ENCODE measurements around the gene PCDH9.

PCDH9 gene, protein sequence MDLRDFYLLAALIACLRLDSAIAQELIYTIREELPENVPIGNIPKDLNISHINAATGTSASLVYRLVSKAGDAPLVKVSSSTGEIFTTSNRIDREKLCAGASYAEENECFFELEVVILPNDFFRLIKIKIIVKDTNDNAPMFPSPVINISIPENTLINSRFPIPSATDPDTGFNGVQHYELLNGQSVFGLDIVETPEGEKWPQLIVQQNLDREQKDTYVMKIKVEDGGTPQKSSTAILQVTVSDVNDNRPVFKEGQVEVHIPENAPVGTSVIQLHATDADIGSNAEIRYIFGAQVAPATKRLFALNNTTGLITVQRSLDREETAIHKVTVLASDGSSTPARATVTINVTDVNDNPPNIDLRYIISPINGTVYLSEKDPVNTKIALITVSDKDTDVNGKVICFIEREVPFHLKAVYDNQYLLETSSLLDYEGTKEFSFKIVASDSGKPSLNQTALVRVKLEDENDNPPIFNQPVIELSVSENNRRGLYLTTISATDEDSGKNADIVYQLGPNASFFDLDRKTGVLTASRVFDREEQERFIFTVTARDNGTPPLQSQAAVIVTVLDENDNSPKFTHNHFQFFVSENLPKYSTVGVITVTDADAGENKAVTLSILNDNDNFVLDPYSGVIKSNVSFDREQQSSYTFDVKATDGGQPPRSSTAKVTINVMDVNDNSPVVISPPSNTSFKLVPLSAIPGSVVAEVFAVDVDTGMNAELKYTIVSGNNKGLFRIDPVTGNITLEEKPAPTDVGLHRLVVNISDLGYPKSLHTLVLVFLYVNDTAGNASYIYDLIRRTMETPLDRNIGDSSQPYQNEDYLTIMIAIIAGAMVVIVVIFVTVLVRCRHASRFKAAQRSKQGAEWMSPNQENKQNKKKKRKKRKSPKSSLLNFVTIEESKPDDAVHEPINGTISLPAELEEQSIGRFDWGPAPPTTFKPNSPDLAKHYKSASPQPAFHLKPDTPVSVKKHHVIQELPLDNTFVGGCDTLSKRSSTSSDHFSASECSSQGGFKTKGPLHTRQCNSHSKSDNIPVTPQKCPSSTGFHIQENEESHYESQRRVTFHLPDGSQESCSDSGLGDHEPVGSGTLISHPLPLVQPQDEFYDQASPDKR (N-terminal part only)

DNA sequence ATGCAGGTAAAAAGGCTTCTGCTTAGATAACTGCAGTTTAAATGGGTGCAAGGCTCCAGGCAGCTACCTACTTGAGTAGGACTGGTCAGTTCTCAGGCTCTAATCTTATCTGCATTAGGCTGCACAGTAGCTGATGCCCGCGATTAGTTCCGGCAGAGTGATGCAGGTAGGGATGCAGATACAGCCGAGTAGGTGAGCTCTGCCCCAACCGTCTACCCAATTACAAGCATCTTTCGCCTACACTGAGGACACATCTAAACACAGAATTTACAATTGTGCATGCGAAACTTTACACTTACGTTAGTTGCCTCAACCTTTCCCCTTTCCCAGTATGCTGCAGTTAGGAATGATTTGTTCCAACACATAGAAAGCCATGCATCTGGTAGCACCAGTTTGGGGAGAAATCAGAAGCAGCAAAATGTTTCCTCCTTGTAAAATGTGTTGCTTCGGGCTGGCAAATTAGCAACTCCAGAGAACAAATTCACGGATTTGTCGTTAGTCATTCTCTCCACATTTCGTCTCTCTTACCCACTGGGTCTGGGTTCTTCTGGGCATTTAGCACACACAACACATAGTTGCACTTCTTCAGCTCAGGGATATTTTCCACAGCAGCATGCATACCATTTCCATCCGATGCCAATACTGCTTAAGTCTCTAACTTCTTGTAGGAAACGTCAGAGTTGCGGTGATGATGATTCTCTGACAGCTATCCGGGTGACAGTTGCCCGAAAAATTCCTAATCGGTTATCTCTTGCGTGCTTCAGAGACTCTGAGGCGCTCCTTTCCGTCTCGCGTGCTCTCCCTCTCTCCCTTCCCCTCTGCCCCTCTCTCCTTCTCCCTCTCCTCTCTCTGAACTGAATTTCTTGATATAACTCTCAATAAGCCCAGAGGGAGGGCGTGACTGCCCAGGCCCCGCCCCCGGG lies at the start of gene PCDH9:
TSS of gene PCDH9 (minus strand) at position 856 of the 923 bp plus-strand sequence. CDS start 1,896 bp downstream, outside the sequence.
- DNase-seq (ENCODE audit: low spot score): no peak

DNA sequence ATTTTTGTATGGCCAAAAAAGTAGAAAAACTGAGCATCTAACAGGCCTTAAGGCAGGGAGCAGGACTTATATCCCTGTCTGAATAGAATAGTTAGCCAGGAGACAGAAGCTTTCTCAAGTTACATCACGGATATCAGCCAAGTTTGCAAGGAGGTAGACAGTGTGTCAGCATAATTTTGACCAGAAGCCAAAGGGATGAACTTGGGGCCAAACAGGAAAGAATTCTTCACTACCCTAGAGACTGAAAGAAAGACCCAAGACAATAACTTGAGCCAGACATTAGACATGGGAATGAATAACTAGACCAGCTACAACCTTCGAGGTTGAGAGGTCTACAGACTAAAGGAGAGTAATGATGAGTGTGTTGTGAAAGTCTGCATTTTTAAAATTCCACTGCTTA lies 48.1 kb upstream of the PCDH9 start:
- no peak for DNase-seq (ENCODE audit: low spot score)

DNA sequence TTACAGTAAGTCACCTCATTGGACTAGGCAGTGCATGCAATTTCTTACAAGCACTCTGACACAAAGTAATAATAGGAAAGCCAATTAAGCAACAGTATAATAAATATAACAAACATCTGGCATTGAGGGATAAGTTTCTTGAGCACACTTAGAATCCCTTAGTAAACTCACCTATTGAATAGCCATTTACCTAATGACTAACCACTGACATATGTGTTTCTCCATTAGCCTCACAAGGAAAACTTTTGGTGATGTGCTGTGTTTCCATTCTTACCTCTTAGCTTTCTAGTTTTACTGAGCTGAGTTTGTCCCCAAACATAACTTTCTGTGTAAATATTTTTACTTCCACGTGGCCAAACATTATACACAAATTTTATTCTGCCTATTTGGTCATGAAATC lies 47.4 kb upstream of the PCDH9 start:
- no peak for DNase-seq (ENCODE audit: low spot score)

DNA sequence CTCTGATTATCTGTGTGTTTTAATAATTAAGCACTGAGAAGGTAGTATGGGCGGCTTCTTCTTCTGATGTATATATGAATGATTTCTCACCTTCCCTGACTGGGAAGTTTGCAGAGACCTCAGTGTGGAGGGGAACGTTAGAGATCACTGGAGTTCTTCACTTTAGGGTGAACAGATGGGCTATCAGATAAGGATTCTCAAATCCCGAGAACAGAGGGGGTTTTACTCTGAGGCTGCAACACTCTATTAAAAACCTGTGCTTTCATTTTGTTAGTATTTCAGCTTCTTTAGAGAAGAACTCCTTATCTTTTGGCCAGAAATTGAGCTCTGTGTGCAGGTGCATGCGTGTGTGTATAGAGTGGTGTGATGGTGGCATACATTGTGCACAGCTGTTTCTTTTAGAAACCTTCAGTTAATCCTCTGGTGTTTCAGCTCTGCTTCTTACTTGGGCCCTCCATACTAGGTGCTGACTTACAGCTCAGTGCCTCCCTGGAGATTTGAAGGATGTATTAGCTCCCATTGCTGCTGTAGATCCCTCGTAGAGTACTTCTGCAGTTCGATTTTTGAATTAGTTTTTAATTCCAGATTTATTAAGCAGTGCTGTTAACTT lies 45.3 kb upstream of the PCDH9 start:
- no peak for DNase-seq (ENCODE audit: low spot score)

DNA sequence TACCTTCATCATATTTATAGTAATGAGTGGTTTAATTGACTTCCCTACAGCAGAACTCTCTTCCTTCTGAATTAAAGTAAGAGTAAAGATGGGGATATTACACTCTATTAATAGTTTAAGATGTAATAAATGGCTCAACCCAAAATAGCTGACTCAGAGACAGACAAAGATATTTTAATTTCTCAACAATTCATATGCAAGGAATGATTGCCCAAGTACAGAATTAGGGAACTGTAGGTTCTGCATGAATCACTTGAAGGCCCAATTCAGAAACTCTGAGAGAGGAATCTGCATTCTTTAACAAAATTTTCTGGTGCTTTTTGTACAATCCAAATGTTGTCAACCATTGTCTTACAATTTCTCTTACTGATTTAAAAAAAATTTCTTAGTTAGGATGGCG lies 42.9 kb upstream of the PCDH9 start:
- DNase-seq (ENCODE audit: low spot score): no peak

DNA sequence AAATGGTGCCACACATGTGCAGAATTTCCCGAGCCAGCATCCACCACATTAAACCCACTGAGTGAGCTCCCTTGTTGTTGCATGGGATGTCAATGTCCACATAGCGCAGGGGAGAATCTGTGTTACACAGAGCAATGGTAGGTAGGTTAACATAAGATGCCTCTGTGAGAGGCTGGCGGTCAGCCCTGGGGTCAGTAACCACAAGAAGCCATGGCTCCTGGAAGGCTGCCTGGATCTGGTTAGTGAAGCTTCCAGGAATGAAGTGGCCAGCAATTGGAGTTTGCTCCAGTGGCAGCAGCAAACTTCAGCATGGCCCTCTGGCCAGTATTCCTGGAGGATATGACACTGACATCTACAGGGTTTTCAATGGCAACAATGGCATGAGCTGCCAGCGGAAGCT lies 37.0 kb upstream of the PCDH9 start:
- no peak for DNase-seq (ENCODE audit: low spot score)

DNA sequence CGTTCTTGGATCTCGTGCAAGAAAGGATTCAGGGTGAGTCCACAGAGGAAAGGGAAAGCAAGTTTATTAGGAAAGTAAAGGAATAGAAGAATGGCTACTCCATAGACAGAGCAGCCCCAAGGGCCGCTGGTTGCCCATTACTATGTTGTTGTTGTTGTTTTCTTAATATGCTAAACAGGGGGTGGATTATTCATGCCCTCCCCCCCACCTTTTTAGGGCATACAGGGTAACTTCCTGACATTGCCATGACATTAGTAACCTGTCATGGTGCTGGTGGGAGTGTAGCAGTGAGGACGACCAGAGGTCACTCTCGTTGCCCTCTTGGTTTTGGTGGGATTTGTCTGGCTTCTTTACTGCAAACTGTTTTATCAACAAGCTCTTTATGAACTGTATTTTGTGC lies 29.1 kb upstream of the PCDH9 start:
- DNase-seq (ENCODE audit: low spot score): no peak

DNA sequence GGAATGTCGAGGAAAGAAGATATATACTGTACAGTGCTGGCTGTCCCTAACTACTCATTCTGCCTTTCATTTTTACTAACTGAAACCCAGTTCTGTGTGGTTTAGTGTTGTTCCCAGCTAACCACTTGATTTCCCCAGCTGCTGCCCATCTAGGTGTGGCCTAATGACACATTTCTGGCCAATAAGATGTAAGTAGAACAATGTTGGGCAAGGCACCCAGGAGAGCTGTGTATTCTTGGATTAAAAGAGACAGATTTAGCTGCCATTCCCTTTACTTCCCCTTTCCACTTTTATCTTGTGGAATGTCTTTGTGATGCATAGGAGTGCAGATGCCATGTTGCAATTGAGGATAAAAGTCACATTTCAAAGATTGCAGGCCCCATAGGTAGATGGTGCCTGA lies 28.3 kb upstream of the PCDH9 start:
- no peak for DNase-seq (ENCODE audit: low spot score)

DNA sequence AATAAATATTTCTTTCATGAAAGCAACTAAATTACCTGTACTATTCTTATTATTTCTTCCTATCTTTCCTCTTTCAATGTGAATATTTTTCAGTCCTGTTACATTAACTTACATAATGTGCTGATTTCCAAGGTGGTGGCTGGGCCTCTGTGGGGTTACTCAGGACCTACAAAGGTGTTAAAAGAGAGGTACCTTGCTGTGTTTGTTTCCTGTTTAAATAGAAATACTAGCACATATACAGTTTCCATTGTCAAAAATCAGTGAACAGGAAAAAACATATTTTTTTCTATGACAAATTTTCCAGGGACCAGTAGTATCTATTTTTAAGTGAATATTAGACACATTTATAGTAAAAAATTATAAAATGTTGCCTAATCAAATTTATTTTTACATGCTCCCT lies 8.7 kb upstream of the PCDH9 start:
- no peak for DNase-seq (ENCODE audit: low spot score)

DNA sequence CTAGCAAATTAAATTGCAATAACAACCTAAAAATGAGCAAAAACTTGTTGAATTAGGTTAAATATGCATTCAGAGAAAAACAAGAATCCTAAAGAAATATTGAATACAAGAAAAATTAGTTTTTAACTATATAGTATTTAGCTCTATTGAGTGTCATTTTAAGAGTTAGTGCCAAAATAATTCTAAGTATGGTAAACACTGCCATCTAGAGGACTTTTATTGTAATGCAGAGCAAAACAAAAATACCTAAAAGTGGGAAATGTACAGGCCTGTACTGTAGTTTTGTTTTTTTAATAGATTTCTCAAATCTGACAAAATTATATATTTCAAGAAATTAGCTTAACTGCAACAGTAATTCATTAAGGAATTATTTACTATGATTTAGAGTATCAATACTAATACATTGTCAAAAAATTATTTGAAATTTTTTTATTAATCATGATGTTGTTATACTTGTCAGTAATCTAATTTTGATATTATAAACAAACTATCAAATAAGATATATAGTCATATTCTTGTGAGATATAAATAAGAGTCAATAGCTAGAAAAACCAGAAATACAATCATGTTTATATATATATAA lies 8.2 kb upstream of the PCDH9 start:
- DNase-seq (ENCODE audit: low spot score): peak; percentile 50

DNA sequence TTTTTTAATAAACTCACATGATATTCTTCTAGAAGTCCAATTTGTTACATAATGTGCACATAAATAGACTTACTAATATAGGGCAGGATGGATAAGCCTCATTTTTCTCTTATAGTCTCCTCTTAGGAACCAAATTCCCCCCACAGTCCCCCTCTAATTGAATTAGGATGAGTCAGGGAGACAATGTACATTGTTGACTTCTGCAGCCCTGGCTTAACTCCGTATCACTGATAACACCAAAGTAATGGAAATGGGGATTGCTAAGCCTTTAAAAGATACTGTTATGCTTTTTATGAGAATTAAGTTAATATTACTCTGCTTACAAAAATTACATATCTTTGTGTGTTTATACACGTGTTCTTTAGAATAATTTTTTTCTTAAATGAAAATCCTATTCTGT lies 5.1 kb upstream of the PCDH9 start:
- DNase-seq (ENCODE audit: low spot score): no peak

DNA sequence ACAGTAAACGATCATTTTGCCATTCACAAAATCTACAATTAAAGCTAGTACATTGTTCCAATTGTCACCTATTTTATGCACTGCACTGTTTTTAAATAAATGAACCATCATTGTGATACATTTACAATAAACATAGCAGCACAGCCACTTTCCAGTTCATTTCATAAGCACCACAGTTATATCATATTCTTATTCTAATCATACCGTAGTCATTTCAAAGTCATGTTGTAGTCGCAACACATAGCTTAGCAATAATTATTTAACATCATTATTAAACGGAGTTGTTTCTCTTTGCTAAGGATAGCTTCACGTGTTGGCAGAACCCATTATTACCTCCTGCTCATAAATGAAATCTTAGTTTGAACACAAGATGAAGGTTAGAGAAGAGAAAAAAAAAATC lies 2.2 kb upstream of the PCDH9 start:
- DNase-seq (ENCODE audit: low spot score): no peak

DNA sequence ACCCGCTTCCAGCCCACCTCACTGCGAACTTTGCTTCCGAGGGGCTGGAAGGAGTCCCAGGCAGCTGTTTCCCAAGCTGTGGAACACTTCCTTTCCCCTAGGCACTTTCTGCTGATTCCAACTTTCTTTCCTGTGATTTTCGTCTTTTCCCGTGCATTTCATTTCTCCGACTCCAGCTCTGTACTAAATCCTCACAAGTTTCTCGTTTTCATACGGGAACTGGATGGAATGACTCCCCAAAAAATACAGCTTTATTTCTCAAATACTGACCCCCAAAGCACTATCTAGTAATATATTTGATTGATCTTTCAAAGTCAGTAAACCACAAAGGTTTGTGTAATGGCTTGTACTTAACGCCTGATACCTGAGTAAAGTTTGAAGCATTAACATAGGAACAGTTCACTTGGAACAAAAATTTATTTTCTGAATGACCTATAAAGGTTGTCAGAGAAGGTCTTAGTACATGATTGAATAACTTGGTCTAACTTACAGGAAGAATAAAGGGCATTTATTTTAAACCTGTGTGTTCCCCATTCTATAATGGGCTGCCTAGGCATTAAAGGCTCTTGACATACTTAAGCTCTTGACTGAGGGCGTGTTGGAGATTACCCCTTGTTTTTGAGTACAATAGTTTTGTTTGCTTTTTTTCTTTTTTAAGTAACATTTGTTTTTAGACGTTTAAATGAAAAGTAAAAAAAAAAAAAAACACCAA lies 1.3 kb upstream of the PCDH9 start:
- no peak for DNase-seq (ENCODE audit: low spot score)

DNA sequence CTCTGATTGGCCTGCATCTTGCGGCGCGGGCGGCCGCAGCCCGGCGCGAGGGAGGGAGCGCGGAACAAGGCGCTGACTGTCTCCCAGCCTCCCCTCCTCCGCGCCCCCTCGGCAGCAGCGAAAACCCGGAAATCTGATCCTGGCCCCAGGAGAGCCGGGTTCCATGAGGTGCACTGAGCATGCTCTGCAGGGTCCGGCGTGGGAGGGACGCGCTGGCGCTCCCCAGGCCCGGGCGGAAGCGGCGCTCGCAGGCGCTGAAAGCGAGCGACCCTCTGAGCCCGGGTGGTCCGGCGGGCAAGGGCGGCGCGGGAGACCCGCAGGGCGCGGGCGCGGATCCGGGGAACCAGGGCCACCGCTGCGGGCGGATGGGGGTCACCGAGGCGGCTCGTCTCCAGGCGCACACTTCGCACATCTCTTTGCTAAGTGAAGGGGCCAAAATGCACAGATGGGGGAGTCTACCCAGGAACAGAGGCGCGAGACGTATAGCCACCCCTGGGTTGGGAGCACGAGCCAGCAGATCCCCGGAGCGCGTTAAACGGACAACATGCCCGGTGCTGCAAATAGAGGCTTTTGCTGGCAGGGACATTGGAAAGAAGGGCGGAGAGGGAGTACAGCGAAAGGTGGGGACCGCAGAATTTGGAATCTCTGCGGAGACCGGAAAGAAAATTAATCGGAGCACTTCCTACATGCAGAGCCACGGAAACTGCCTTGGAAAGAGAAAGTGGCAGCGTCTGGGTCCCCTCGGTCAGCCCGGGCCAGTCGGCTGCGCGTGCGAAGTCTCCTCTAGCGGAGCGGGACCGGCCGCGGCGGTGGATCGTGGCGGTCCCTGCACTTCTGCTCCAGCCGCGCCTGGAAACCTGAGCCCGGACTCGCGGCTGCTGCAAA lies 510 bp upstream of the PCDH9 start:
- DNase-seq (ENCODE audit: low spot score): peak; percentile 75

DNA sequence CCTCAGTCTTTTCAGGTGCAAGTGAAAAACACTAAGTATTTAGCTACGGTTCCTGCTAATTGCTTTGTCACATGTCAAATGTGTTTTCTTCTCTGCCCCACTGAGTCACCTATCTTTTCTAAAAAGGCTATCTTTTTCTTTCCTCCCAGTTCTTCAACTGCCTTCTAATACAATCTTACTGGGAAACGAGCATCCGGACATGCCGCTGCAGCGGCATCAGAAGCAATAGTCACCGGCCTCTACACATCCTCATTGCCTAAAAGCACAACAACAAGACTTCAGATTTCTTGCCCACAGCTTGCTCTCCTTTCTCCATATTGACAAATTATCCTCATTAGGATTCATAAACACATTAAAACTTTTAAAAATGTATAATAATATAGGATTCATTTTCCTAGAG lies 1.2 kb downstream of the PCDH9 start:
- DNase-seq (ENCODE audit: low spot score): no peak

DNA sequence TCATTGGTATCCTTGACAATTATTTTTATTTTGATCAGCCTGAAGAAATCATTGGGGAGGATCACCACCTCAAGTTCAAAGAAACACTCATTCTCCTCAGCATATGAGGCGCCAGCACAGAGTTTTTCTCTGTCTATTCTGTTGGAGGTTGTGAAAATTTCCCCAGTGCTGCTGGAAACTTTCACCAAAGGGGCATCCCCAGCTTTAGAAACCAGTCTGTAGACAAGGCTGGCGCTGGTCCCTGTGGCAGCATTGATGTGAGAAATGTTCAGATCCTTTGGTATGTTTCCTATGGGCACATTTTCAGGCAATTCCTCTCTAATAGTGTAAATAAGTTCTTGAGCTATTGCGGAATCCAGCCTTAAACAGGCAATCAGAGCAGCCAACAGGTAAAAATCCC lies 2.1 kb downstream of the PCDH9 start:
- DNase-seq (ENCODE audit: low spot score): no peak

DNA sequence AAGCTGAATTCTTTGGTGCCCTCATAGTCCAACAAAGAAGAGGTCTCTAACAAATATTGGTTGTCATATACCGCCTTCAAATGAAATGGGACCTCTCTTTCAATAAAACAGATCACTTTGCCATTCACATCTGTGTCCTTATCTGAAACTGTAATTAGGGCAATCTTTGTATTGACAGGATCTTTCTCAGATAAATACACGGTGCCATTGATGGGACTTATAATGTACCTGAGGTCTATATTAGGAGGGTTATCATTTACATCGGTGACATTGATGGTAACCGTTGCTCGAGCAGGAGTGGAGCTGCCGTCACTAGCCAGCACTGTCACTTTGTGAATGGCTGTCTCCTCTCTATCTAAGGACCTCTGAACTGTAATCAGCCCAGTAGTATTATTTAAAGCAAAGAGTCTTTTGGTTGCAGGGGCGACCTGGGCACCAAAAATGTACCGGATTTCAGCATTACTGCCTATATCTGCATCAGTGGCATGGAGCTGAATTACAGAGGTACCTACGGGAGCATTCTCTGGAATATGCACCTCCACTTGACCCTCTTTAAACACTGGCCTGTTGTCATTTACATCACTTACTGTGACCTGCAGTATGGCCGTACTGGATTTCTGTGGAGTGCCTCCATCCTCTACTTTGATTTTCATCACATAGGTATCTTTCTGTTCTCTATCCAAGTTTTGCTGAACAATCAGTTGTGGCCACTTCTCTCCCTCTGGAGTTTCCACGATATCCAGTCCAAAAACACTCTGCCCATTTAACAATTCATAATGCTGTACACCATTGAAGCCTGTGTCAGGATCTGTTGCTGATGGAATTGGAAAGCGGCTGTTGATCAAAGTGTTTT lies 2.8 kb downstream of the PCDH9 start:
- DNase-seq (ENCODE audit: low spot score): no peak

DNA sequence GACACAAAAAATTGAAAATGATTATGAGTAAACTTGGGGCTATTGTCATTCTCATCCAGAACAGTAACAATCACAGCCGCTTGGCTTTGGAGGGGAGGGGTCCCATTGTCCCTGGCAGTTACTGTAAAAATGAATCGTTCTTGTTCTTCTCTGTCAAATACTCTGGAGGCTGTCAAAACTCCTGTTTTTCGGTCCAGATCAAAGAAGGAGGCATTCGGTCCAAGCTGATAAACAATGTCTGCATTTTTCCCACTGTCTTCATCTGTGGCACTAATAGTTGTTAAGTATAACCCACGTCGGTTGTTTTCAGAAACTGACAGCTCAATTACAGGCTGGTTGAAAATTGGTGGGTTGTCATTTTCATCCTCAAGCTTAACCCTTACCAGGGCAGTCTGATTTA lies 3.4 kb downstream of the PCDH9 start:
- no peak for DNase-seq (ENCODE audit: low spot score)

Data from CD4-positive, alpha-beta T cell treated with Interleukin-15 for 4 hours (primary cell).